ENCODE measurements around the gene LRRTM2. TPM values are rescaled to one million over a fixed set of nuclear protein-coding genes. Genes with fewer than 3 reads are reported as not detected.

Gene LRRTM2
- total and polyA plus RNA-seq, 10 of the 15 experiments (the other 5 are each of a cell fraction or from before 2014, with no cell fraction given), result 0.04 to 0.14 (median 0.06) TPM; not detected in 2

DNA sequence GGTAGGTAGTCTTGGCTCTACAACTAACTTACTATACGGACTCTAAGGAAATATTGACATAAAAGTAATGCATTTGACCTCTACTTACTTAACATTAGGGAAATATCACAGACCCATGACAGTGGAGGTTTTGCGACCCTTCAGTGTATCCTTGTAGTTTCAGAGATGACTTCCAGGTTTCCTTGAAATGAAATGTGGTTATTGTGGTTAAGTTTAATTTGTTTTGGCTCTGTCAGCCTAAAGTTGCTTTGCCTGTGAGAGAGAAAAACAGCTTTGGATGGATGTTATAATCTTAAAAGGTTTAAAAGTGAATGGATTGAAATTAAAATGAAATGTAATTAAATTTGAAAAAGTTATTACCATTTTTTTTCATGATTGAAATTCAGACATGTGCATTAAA, 42.9 kb downstream of the LRRTM2 start:
- Histone ChIP-seq H3K4me1 (ENCODE audit: control insufficient read depth, insufficient read depth, low read length) (no peaks in the 10 kb centered on the region), H3K27ac (ENCODE audit: control insufficient read depth, insufficient read depth) (no peak overlapping the region), H3K79me2 (ENCODE audit: control insufficient read depth, insufficient read depth, low read length) (no peaks in the 10 kb centered on the region), H3K4me2 (ENCODE audit: control insufficient read depth, insufficient read depth) (no peak overlapping the region), H2AFZ (ENCODE audit: control insufficient read depth, low read depth, low read length) (no peak overlapping the region), H3K27me3 (replicated peaks in 1 of 2; ENCODE audit: control insufficient read depth in 2 of 2, insufficient read depth in 2 of 2, low read length in 1 of 2) (no peaks in the 10 kb centered on the region), H3K9me3 (replicated peaks; ENCODE audit: control insufficient read depth, insufficient read depth, low read length) (no peaks in the 10 kb centered on the region), H4K20me1 (ENCODE audit: control insufficient read depth, insufficient read depth) (no peaks in the 10 kb centered on the region), H3K36me3 (ENCODE audit: control insufficient read depth in 2 of 2, insufficient read depth in 2 of 2, low read length in 1 of 2) (peaks cover 0 to 7% of the 10 kb centered on the region in 2 experiments; a peak in 2 of 4 replicates), H3K9ac (ENCODE audit: control insufficient read depth, insufficient read depth, low read length) (no peak overlapping the region), H3K4me3 (no peak overlapping the region)
- ATAC-seq, result no peak
- no peak for DNase-seq (ENCODE audit: low read depth, low spot score)
- in situ Hi-C loops (cut with MboI) (no loop called here), intact Hi-C loops (cut with micrococcal nuclease; ENCODE audit: unreplicated experiment) (no loop called here)
- FAIRE-seq, result no peak
- BruUV-seq (replicated peaks), result no TSS peak
- ChIA-PET RAD21 (ENCODE audit: unreplicated experiment) (no interaction called here), CTCF (interaction anchor here (0.9 kb wide), 1 partner anchor 42 kb away, joined by 3 read pairs; no protein-coding TSS in a partner anchor), SMC1A (ENCODE audit: uncharacterized antibody, unreplicated experiment) (interaction anchor here (0.9 kb wide), 1 partner anchor 13 kb away, joined by 3 read pairs; no protein-coding TSS in a partner anchor), POLR2A (no interaction called here)
- 95% methylated on average over 2 of the region's 2 CpGs for WGBS (ENCODE audit: insufficient coverage, insufficient replicate concordance, low lambda C conversion rate, missing lambda C conversion rate)
- TF ChIP-seq SIX5 (IDR thresholded peaks at IDR 0.05; ENCODE audit: low read depth, low read length, severe bottlenecking), result no peak
- no peak for TF ChIP-seq NFYB (IDR thresholded peaks at IDR 0.05; ENCODE audit: insufficient read depth, low read depth, low read length)
- TF ChIP-seq YY1 (IDR thresholded peaks at IDR 0.05; ENCODE audit: low read depth, low read length), result no peak
- no peak for TF ChIP-seq LARP7 (IDR thresholded peaks at IDR 0.05)
- peak; percentile 22; the same call in 1 of the 2 replicates for TF ChIP-seq RUNX3 (IDR thresholded peaks at IDR 0.05; ENCODE audit: low read length)

- SMC1A ChIA-PET (ENCODE audit: uncharacterized antibody, unreplicated experiment), result interaction anchor here (0.9 kb wide), 1 partner anchor 14 kb away, joined by 3 read pairs; no protein-coding TSS in a partner anchor
- no peak for ATAC-seq
- no peak for TF ChIP-seq ASH2L (IDR thresholded peaks at IDR 0.05; ENCODE audit: borderline replicate concordance, low read depth)
- TF ChIP-seq EGR1 (IDR thresholded peaks at IDR 0.05; ENCODE audit: borderline replicate concordance in 1 of 2, low read depth in 2 of 2, low read length in 2 of 2), result no peak
- no peak for TF ChIP-seq ZBED1 (IDR thresholded peaks at IDR 0.05; ENCODE audit: borderline replicate concordance)
- TF ChIP-seq SMC3 (IDR thresholded peaks at IDR 0.05; ENCODE audit: borderline replicate concordance, low read length), result no peak
- no peak for TF ChIP-seq LARP7 (IDR thresholded peaks at IDR 0.05)
- no peak for TF ChIP-seq CBFB (IDR thresholded peaks at IDR 0.05; ENCODE audit: low read depth)
- TF ChIP-seq, protein P1, sequence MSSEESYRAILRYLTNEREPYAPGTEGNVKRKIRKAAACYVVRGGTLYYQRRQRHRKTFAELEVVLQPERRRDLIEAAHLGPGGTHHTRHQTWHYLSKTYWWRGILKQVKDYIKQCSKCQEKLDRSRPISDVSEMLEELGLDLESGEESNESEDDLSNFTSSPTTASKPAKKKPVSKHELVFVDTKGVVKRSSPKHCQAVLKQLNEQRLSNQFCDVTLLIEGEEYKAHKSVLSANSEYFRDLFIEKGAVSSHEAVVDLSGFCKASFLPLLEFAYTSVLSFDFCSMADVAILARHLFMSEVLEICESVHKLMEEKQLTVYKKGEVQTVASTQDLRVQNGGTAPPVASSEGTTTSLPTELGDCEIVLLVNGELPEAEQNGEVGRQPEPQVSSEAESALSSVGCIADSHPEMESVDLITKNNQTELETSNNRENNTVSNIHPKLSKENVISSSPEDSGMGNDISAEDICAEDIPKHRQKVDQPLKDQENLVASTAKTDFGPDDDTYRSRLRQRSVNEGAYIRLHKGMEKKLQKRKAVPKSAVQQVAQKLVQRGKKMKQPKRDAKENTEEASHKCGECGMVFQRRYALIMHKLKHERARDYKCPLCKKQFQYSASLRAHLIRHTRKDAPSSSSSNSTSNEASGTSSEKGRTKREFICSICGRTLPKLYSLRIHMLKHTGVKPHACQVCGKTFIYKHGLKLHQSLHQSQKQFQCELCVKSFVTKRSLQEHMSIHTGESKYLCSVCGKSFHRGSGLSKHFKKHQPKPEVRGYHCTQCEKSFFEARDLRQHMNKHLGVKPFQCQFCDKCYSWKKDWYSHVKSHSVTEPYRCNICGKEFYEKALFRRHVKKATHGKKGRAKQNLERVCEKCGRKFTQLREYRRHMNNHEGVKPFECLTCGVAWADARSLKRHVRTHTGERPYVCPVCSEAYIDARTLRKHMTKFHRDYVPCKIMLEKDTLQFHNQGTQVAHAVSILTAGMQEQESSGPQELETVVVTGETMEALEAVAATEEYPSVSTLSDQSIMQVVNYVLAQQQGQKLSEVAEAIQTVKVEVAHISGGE (CRISPR knock-in tag; IDR thresholded peaks at IDR 0.05), result no peak
- TF ChIP-seq CHD4 (IDR thresholded peaks at IDR 0.05), result no peak
Measured at GRCh38 chr5:138831703-138832102, 43.4 kb downstream of the LRRTM2 start.

More at GRCh38 chr5:138831703-138832102, 43.4 kb downstream of the LRRTM2 start:
- Histone ChIP-seq H3K36me3 (ENCODE audit: control insufficient read depth in 2 of 2, insufficient read depth in 2 of 2, low read length in 1 of 2) (peaks cover 0 to 7% of the 10 kb centered on the region in 2 experiments; a peak in 2 of 4 replicates), H3K4me3 (no peak overlapping the region), H2AFZ (ENCODE audit: control insufficient read depth, low read depth, low read length) (no peak overlapping the region), H3K9me3 (replicated peaks; ENCODE audit: control insufficient read depth, insufficient read depth, low read length) (no peaks in the 10 kb centered on the region), H3K9ac (ENCODE audit: control insufficient read depth, insufficient read depth, low read length) (no peak overlapping the region), H4K20me1 (ENCODE audit: control insufficient read depth, insufficient read depth) (no peaks in the 10 kb centered on the region), H3K27me3 (replicated peaks in 1 of 2; ENCODE audit: control insufficient read depth in 2 of 2, insufficient read depth in 2 of 2, low read length in 1 of 2) (no peaks in the 10 kb centered on the region), H3K27ac (ENCODE audit: control insufficient read depth, insufficient read depth) (no peak overlapping the region), H3K4me1 (ENCODE audit: control insufficient read depth, insufficient read depth, low read length) (no peaks in the 10 kb centered on the region), H3K4me2 (ENCODE audit: control insufficient read depth, insufficient read depth) (no peak overlapping the region), H3K79me2 (ENCODE audit: control insufficient read depth, insufficient read depth, low read length) (no peaks in the 10 kb centered on the region)
- intact Hi-C loops (cut with micrococcal nuclease; ENCODE audit: unreplicated experiment), result no loop called here
- no TSS peak for BruUV-seq (replicated peaks)
- ChIA-PET CTCF (no interaction called here), RAD21 (ENCODE audit: unreplicated experiment) (no interaction called here), POLR2A (no interaction called here)
- FAIRE-seq, result no peak
- DNase-seq (ENCODE audit: low read depth, low spot score), result no peak
- in situ Hi-C loops (cut with MboI), result no loop called here

All from GM12878 (cell line).